HG02981 (cell line): ENCODE data around the gene RHBDL3.
A peak's percentile ranks its signal among the peaks of the same experiment; 100 is the strongest.
"Not testable (repeated sequence)": the region's sequence is repeated elsewhere in the genome, so short reads cannot be mapped to it uniquely, and the experiment has no call there.

ENCODE experiments used
- ATAC-seq: cut with Tn5 transposase; IDR thresholded peaks from one replicate; pipeline ENCODE4 v1.9.1; 2021; ENCODE audit warnings: mild to moderate bottlenecking, moderate library complexity; ENCODE audit not compliant: unreplicated experiment

The RHBDL3 gene

GRCh38 chr17:32323046-32323445 is 57.4 kb downstream of the RHBDL3 start:
- ATAC-seq: no peak

- no peak for ATAC-seq
Observed at GRCh38 chr17:32323811-32324491, 58.3 kb downstream of the RHBDL3 start.

DNA sequence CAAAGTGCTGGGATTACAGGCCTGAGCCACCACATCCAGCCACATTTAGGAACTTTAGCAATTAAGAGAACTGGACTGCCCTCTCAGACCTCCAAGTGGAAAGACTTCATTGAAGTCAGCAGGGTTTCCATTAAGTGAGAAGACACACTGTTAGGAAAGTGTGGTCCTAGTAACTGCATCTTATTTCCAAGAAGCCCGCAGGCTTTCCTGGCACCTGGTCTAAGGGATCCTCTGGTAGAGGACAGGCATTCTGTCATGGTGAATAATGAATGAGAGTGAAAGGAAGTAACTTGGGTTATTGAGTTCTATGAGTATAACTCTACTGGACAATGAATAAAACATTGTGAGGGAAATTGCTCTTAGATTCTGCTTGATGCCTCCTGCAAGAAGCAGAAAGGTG is 62.3 kb downstream of the RHBDL3 start:
- no peak for ATAC-seq

DNA sequence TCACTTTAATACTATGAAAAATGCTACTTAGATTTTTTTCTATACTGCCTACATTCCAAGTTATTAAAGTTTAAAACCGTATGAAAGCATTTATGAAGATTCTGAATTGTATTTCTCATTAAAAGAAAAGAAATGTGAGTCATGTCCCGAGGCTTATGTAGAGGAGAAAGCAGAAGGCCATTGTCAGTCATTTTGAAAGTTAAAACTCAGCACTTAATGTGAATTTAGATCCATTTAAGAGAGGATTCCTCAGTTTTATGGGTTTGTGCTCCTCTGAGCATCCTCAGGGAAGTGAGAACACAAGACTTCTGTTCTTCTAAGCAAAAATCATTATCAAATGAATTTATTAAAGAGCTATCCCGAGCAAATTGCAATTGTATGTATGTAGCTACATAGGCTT is 64.5 kb downstream of the RHBDL3 start:
- ATAC-seq: no peak

DNA sequence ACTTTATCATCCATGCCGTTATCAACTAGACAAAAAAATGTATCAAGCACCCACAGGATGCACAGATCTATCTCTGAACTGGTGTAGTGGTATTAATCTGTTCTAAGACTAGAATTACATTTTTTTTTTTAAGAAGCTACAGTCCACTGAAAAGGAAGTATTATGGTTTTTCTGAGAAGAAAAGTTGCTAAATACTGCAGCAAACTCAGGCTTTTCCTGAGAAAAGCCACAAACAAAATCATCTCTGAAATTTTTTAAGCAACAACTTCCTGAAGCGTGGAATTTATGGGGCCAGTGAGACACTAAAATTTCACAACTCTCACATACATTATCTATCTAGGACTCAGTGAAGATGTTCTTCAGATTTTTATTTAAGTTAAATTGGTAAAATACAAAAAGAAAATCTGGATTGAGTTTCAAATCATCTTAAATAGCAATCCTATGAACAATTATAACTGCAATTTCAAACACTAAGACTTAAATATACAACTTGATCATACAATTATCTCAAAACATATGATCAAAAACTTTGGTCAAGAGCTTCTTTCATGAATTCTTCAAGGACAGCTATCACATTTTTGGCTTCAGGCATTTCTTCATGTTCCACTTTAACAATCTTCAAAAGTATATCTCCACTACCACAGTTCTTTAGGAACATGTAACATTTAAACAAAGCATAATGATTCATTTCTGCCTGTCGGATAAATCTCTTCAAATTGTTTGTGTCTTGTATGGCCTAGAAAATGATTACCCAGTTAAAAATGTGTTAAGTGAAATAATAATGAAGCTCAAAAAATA is 65.8 kb downstream of the RHBDL3 start:
- ATAC-seq: no peak

- ATAC-seq: no peak
Observed at GRCh38 chr17:32333187-32333586, 67.6 kb downstream of the RHBDL3 start.

DNA sequence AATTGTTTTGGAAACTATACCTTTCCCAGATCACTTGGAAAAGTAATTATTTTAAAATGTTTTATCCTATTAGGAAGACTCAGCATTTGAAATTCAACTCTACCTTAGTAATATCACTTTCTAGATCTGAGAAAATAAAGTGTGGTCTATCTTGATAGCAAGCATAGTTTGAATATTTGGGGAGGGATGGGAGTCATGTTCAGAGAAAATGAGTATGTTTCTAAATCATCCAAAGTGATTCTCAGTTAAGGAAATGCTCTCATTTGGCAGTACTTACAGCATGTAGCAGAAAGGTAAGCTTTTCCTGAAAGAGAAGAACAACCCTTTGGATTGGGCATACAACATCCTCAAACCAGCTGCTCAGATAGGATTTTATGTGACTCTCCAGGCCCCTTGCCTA is 69.4 kb downstream of the RHBDL3 start:
- ATAC-seq: no peak

DNA sequence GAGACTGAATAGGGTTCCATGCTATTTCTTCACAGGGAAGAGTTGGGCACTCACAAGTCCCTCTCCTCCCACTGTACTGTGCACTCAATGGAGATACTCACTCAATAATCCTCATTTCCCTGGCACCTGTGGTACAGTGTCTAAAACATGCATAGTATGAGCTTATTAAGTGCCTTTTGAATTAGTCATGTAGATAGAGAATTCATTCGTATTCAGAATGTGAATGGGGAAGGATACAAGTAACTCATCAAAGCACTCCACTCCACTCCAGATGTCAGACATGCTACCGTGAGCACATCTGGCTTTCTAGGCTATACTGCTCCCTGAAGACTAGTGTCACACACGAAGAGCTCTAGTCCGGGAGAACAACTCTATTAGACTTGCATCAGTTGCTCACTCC is 70.1 kb downstream of the RHBDL3 start:
- no peak for ATAC-seq

DNA sequence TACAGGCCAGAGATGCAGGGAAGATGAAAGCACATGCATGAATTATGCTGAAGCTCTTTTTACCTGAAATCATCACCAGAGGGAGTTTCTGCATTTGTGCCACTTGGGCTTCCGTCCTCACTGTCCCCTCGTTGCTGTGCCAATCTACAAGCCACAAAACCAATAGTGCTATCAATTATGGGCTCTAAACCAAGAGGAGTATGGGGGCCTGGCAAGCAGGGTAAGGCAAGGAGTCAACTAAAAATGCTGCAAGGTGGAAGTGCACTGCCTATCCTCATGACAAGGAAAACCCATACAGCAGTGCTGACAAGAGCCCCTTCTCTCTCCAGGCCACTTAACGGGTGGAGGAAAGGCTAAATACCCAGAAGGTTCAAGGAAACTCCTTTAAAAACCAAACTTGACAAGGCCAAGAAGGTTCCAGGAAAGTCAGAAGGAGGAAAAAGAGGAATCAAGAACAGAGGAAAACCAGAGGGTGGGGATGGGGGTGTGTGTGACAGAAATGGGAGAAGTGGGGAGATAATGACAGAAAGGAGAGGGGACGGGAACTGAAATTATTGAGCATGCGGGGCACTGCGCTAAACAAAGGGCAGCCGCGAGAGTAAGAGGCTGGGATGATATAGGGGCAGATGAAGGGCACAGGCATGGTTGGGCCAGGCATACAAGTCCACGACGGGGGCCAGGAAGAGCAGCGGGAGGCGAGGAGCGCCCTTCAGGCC is 75.7 kb downstream of the RHBDL3 start:
- no peak for ATAC-seq

- peak; percentile 87 for ATAC-seq
Observed at GRCh38 chr17:32341857-32342602, 76.4 kb downstream of the RHBDL3 start, which contains the start of gene C17orf75. Gene C17orf75, minus strand, starts transcription at chr17:32342173. Its CDS starts 34 bp downstream, at chr17:32342139.

DNA sequence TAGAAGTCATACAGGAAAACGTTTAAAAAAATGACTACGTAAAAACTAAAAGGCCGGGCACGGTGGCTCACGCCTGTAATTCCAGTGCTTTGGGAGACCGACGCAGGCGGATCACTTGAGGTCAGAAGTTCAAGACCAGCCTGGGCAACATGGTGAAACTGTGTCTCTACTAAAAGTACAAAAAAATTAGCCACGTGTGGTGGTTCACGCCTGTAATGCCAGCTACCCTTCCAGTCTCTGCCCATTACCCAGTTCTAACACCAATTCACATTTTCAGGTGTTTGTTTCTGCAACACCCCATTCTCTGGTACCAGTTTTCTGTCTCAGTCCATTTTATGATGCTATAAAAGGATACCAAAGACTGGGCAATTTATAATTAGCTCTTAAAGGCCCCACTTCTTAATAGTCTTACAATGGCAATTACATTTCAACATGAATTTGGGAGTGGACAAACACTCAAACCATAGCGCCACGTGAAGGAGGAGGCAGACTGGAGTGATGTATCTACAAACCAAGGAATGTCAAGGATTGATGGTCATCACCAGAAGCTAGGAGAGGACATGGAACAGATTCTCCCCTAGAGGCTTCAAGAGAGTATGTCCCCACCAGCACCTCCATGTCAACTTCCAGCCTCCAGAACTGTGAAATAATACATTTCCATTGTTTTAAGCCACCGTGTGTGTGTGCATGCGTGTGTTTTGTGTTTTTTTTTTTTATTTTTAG is 77.1 kb downstream of the RHBDL3 start:
- no peak for ATAC-seq

GRCh38 chr17:32345951-32346600 is 80.4 kb downstream of the RHBDL3 start:
- no peak for ATAC-seq

- no peak for ATAC-seq
Observed at GRCh38 chr17:32348483-32348800, 82.8 kb downstream of the RHBDL3 start.

DNA sequence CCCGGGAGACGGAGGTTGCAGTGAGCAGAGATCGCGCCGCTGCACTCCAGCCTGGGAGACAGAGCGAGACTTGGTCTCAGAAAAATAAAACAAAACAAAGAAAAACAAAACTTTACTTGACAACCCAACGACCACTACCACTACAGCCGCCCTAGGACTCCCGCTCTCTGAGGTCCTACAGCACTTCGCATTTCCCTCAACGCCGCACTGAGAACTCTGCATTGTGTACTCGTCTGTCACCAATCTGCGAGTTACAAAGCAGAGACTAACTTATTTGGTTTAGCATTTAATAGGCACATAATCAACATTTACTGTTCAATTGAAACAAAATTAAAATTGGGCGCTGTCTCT is 83.8 kb downstream of the RHBDL3 start:
- no peak for ATAC-seq

DNA sequence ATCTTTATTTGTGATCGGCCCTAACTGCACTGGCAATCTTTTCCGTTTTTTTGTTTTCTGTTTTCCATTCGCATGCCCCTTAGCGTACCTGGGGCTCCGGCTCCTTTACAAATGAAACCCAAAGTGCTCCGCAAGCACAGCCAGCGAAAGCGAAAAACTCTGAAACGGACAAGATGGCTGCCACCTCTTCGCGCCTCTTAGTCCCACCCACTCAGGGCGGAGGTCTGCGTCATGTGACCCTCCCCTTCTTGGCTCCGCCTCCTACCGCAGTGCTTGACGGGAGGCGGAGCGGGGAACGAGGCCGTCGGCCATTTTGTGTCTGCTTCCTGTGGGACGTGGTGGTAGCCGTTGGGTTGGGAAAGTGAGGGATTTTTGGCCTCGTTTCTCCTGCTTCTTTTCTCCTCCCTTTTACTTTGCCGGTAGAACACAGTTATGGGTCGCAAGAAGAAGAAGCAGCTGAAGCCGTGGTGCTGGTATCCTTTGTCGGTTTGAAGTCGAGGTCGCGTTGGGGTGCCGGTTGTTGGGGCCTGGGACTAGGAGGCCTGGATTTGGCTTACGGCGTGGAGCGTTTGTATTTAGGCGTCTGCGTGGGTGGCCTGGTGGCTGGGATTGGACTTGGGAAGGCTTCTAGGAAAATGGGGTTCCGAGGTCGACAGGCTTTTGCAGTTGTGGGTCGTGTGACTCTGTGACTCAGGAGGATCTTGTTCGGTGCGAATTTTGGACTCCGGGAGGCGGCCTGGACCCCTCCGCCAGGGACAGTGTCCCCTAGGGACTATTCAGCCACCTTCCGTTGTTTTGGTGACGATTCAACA is 84.4 kb downstream of the RHBDL3 start, which contains the start of gene ZNF207:
Gene ZNF207, plus strand, starts transcription at position 304 of the 812 bp plus-strand sequence. Its CDS starts 129 bp downstream, at position 433.
- ATAC-seq: peak; percentile 84

- peak; percentile 24 for ATAC-seq
Observed at GRCh38 chr17:32350666-32351418, 85.2 kb downstream of the RHBDL3 start.

GRCh38 chr17:32352734-32353133 is 87.1 kb downstream of the RHBDL3 start:
- ATAC-seq: not testable (repeated sequence)

- no peak for ATAC-seq
Observed at GRCh38 chr17:32355649-32356377, 90.2 kb downstream of the RHBDL3 start.
